Measurements from ENCODE around the gene CDC45.

CDC45 gene

DNA sequence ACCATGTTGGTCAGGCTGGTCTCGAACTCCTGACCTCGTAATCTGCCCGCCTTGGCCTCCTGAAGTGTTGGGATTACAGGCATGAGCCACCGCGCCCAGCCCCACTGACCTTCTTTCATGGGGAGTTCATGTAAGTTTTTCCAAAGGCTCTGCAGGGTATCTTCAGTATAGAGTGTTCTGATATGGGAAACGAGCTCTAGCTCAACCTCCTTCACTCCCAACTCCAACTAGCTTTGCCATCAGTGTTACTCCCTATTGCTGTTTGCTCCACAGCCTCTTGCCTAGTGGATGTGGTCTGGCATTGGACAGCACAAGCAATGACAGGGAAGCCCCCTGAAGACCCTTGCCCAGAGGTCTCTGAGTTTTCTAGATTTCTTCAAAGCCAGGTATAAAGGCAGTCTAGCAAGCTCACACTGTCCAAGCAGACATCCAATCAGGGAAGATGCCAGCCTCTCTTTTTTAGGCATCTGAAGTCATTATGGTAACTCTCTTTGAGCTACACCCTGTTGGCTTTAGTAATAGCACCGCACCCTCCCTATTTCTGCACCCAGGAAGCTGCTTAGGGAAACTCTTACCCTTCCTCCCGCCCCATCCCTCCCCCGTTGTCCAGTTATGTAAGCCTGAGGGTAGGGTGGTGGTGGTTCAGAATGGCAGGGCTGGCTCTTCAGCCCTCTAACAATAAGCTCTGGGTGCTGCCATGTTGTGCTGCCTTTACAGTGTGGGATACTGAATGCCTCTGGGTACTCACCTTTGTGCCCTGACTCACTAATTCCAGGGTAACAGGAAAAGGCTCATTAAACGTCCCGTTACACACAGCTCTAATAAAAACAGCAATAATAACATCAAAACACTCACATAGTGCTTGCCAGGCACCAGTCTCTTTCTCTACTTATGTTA, 85.9 kb downstream of the CDC45 start:
- peaks cover 10% of the 10 kb centered on the region; the same call in 1 of the 2 replicates for H3F3A ChIP-seq (ENCODE audit: low read depth)
- H3K9me3 ChIP-seq (ENCODE audit: insufficient read depth, low read depth, low read length): peaks cover 5% of the 10 kb centered on the region; the same call in 1 of the 2 replicates
- no peaks in the 10 kb centered on the region for H3K9me2 ChIP-seq (replicated peaks; ENCODE audit: low read depth, low read length)
- H3K79me2 ChIP-seq (ENCODE audit: insufficient read depth, low read length): peaks cover 22% of the 10 kb centered on the region; the same call in 1 of the 2 replicates
- no peak for TF ChIP-seq EZH2phosphoT487 (IDR thresholded peaks at IDR 0.05; ENCODE audit: borderline replicate concordance)
- TF ChIP-seq, protein P1, sequence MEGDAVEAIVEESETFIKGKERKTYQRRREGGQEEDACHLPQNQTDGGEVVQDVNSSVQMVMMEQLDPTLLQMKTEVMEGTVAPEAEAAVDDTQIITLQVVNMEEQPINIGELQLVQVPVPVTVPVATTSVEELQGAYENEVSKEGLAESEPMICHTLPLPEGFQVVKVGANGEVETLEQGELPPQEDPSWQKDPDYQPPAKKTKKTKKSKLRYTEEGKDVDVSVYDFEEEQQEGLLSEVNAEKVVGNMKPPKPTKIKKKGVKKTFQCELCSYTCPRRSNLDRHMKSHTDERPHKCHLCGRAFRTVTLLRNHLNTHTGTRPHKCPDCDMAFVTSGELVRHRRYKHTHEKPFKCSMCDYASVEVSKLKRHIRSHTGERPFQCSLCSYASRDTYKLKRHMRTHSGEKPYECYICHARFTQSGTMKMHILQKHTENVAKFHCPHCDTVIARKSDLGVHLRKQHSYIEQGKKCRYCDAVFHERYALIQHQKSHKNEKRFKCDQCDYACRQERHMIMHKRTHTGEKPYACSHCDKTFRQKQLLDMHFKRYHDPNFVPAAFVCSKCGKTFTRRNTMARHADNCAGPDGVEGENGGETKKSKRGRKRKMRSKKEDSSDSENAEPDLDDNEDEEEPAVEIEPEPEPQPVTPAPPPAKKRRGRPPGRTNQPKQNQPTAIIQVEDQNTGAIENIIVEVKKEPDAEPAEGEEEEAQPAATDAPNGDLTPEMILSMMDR (conservative IDR thresholded peaks at IDR 0.05; ENCODE audit: low read length): no peak
- no peaks in the 10 kb centered on the region for H3K27me3 ChIP-seq (ENCODE audit: insufficient read depth, low read length, poor library complexity, severe bottlenecking)
- 0 out of 2 replicates have a peak overlapping the region, but pooled peaks have one; percentile 3 for H2AFZ ChIP-seq (ENCODE audit: low read length)
- H3K4me3 ChIP-seq (ENCODE audit: low read length, poor library complexity, severe bottlenecking): peak overlapping the region; percentile 32
- no peaks in the 10 kb centered on the region for H4K20me1 ChIP-seq (ENCODE audit: insufficient read depth, low read length, poor library complexity, severe bottlenecking)
- H3K4me1 ChIP-seq (ENCODE audit: insufficient read depth, low read length, poor library complexity, severe bottlenecking): peaks cover 54% of the 10 kb centered on the region
- peak overlapping the region; percentile 71 for H3K9ac ChIP-seq (ENCODE audit: low read depth, low read length, poor library complexity, severe bottlenecking)
- no peaks in the 10 kb centered on the region for H3K36me3 ChIP-seq (ENCODE audit: insufficient read depth, low read length)
- H3K4me2 ChIP-seq (ENCODE audit: low read depth, low read length, poor library complexity, severe bottlenecking): peak overlapping the region; percentile 71

DNA sequence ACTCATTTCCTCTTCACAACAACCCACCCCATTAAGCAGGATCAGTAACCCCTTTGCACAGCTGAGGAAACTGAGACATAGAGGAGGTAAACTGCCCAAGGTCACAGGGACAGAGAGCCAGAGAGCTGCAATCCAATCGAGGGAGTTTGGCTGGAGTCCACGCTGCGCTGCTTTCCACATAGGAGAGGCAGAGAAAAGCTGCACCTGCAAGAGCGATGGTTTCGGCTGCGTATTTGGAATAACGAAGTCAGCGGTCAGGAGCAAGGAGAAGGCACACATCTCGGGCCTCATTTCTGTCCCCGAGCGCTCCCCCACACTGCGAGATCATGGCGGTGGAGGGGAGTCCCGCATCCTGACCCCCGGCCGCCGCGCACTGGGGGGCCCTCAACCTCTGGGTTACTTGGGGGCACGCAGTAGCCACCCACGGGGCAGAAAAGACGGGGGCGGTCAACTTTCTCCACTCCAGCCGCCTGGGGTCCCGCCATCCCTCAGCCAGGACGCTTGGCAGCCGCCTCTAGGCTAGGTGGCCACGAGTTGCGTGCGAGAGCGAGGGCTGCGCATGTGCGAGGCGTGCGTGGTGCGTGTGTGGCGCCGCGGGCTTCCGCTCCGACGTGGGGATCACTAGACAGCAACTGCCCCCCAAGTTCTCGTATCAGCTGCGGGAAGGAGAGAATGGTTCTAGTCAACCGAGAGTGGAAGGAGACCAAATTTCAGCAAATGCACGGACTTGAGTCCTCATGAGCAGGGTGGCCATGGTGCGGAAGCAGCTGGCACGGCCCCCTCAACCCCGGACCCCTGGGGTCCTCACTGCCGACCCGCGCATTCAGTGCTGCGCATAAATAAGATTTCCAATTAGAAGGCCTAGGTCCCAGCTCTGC, 86.8 kb downstream of the CDC45 start:
- Histone ChIP-seq H3K4me1 (ENCODE audit: insufficient read depth, low read length, poor library complexity, severe bottlenecking) (peaks cover 63% of the 10 kb centered on the region), H3F3A (ENCODE audit: low read depth) (peaks cover 10% of the 10 kb centered on the region; the same call in 1 of the 2 replicates), H3K36me3 (ENCODE audit: insufficient read depth, low read length) (no peaks in the 10 kb centered on the region), H3K79me2 (ENCODE audit: insufficient read depth, low read length) (peaks cover 22% of the 10 kb centered on the region; the same call in 1 of the 2 replicates), H3K9ac (ENCODE audit: low read depth, low read length, poor library complexity, severe bottlenecking) (peak overlapping the region; percentile 71), H2AFZ (ENCODE audit: low read length) (0 out of 2 replicates have a peak overlapping the region, but pooled peaks have one; percentile 3), H3K4me3 (ENCODE audit: low read length, poor library complexity, severe bottlenecking) (peak overlapping the region; percentile 32), H3K27me3 (ENCODE audit: insufficient read depth, low read length, poor library complexity, severe bottlenecking) (no peaks in the 10 kb centered on the region), H4K20me1 (ENCODE audit: insufficient read depth, low read length, poor library complexity, severe bottlenecking) (no peaks in the 10 kb centered on the region), H3K4me2 (ENCODE audit: low read depth, low read length, poor library complexity, severe bottlenecking) (peak overlapping the region; percentile 71), H3K9me2 (replicated peaks; ENCODE audit: low read depth, low read length) (no peaks in the 10 kb centered on the region), H3K9me3 (ENCODE audit: insufficient read depth, low read depth, low read length) (peaks cover 5% of the 10 kb centered on the region; the same call in 1 of the 2 replicates)
- no peak for TF ChIP-seq EZH2phosphoT487 (IDR thresholded peaks at IDR 0.05; ENCODE audit: borderline replicate concordance)
- TF ChIP-seq, protein P1 (conservative IDR thresholded peaks at IDR 0.05; ENCODE audit: low read length): no peak

DNA sequence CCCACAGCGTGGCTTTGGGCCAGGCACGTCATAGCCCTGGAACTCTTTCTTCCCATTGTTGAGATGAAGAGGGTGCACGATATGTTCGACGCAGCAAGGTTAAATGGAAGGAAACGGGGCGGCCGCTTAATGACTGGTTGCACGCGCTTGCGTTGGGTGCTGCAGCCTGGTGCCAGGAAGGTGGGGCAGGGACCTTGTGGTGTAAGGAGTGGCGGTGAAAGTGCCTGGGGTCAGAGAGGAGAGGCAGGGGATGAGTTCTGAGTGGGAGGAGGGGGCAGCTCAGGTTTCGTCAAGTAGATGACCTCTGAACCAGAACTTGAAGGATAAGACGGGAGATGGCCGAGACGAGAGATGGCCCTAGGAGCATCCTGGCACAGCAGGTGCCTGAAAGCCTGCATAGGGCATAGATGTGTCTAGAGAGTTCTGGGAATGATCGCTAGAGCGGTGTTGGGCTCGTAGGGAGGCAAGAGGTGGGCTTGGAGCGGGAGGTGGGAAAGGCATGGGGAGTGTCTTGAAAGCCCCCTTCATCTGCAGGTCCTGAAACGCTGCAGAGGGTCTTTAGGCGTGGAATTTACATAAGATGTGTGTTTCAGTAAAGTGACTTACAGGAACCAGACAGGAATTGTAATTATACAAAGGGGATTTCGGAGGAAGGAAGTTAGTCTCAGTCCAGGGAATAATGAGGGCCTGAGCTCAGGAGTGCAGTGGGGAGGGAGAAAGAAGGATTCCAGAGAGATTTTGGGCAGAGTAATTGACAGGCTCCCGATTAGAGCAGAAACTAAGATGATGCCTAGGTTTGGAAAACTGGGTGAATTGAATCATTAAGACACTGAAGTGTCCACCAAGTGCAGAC, 87.7 kb downstream of the CDC45 start:
- no peaks in the 10 kb centered on the region for H4K20me1 ChIP-seq (ENCODE audit: insufficient read depth, low read length, poor library complexity, severe bottlenecking)
- peaks cover 10% of the 10 kb centered on the region; the same call in 1 of the 2 replicates for H3F3A ChIP-seq (ENCODE audit: low read depth)
- H3K36me3 ChIP-seq (ENCODE audit: insufficient read depth, low read length): no peaks in the 10 kb centered on the region
- H3K9ac ChIP-seq (ENCODE audit: low read depth, low read length, poor library complexity, severe bottlenecking): peak overlapping the region; percentile 71
- H3K79me2 ChIP-seq (ENCODE audit: insufficient read depth, low read length): peaks cover 22% of the 10 kb centered on the region; the same call in 1 of the 2 replicates
- H3K9me3 ChIP-seq (ENCODE audit: insufficient read depth, low read depth, low read length): peaks cover 5% of the 10 kb centered on the region; the same call in 1 of the 2 replicates
- H3K9me2 ChIP-seq (replicated peaks; ENCODE audit: low read depth, low read length): no peaks in the 10 kb centered on the region
- no peak overlapping the region for H3K4me3 ChIP-seq (ENCODE audit: low read length, poor library complexity, severe bottlenecking)
- TF ChIP-seq, protein P1 (conservative IDR thresholded peaks at IDR 0.05; ENCODE audit: low read length): no peak
- TF ChIP-seq EZH2phosphoT487 (IDR thresholded peaks at IDR 0.05; ENCODE audit: borderline replicate concordance): no peak
- H3K4me1 ChIP-seq (ENCODE audit: insufficient read depth, low read length, poor library complexity, severe bottlenecking): peaks cover 71% of the 10 kb centered on the region
- H2AFZ ChIP-seq (ENCODE audit: low read length): no peak overlapping the region
- H3K4me2 ChIP-seq (ENCODE audit: low read depth, low read length, poor library complexity, severe bottlenecking): peak overlapping the region; percentile 71
- H3K27me3 ChIP-seq (ENCODE audit: insufficient read depth, low read length, poor library complexity, severe bottlenecking): no peaks in the 10 kb centered on the region
